Ammon's horn (tissue), 1 donor: ENCODE measurements around the gene ASTN1.

Experiments
- DNase-seq: peaks from one replicate; pipeline ENCODE4 v3.0.0-alpha.2; 2016; ENCODE audit warnings: low spot score

The ASTN1 gene

DNA sequence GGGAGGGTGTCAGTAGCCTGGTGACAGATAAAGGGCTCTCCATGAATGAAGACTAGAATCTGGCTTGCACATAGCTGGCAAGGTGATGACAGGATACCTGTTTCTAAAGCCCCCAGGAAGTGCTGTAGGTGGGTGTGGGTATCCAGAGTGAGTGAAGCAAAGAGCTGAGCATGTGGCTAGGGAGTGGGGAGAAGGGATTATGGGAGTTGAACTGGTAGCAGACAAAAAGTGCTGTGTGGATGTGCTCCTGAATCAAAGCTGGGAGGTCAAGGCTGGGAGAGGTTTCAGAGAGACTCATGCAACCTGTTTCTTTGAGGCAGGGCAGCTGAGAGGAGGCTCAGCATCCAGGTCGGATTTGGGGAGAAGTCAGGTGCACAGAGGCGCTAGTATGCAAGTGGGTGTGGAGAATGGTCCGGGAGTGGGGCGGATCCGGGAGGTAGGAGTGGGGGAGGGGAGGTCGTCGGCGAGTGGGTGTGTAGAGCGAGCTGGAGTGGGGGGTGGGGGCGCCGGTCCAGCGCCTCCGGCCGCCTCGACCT lies 600 bp downstream of the ASTN1 start:
- peak; percentile 27 for DNase-seq

DNA sequence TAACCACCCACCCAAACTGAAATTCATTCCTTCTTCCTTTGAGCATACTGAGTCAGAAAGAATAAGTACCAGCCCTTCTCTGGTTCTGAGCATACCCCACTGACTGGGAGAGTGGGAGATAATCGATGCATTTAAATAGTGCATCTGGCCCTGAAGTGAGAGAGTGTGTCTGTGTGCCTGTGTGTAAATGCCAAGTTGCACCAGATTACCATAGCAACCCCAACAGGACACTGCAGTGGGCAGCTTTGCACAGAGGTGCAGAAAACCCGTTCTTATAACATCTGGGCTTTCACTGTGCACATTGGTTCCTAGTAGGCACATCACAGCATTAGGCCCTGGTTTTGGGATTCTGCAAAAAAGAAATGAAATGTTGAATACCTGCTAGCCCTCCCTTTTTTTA lies 2.3 kb downstream of the ASTN1 start:
- DNase-seq: no peak

DNA sequence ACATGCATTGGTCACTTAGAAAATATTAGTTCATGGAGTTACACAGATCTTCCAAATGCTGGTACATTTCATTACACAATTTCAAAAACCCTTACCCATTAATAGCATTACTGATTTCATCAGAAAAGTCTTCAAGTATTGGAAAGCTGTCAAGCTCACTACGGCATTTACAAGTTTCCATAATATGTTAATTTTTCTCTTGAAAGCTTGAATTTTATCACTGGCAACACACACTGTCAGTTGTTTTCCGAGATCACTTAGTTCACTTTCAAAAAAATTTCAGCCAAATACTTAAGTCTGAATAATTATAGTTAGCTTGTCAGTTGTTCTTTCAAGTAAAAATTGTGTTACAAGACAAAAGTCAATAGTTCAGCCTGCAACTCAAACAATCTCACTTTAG lies 18.0 kb downstream of the ASTN1 start:
- DNase-seq: no peak

DNA sequence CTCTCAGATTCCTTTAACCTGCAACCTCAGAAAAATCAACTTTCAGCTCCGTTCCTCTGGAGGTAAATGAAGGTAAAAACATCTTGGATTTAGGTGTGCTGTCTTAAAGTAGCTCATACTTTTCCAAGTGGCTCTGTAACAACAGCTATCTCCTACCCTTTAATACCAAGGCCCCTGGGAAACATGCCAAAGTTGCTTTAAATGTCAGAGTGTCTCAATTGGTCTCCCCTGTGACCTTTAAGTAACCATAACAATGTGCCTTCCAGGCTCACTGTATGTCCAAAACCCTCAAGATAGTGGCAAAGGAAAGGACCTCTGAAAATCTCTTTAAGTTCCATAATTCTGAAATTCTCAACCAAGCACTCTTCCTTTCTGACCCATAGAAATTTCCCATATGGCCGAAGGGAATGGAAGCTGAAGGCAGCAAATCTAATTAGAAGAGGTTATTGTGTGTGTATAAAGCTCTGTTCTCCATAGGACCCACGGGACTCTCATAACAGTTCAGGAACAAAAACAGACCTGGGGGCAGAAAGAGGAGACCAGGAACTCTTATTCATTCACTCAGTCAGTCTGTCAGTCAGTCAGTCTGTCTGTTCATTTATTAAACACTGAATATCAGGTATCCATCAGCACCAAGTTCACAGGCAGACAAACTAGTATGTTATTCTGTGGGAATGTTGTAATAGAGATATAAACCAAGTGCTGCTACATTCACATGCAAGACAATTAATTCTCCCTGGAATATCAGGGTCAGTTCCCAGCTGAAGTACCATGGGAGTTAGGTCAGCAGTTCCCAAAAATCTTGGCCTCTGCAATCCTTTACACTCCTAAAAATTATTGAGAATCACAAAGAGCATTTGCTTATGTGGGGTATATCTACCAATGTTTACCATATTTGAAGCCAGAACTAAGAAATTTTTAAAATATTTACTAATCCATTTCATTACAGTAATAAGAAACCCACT lies 19.1 kb downstream of the ASTN1 start:
- no peak for DNase-seq

DNA sequence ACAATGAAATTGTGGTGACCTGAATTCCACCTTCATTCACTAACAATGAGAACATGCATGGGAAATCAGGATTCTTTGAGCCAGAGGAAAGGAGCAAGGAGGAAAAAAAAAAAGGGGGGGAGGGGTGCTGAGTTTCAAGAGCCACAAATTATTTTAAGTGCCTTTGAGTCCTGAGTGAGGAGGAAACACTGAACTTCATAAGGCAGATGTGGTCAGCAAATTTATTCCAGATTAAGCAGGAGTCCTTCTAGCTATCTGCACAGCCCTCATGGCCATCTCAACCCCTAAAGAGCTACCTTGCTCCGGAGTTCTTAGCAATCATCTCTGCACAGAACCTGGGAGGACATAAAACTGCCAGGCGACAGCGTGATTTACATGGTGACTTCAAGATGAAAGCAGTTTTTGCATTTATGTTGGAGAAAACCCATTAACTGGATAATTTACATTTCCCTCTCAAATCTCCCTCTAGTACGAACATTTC lies 21.7 kb downstream of the ASTN1 start:
- no peak for DNase-seq

DNA sequence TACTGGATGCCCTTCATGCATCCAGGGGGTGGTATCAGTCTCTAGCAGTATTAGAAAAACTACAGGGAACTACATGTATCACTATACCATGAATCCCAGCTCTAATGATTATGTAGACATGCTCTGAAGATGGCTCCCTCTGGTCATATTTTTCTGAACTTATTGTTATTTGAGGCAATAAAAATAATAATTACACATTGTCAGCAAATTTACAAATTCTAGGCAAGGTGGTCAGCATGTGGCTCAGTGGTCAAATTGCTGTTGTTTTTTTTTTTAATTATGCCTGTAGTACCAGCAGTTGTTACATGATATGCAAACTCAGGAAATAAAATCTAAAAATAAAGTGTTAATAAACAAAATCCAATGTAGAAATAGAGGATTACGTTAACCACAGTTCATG lies 22.5 kb downstream of the ASTN1 start:
- DNase-seq: no peak

DNA sequence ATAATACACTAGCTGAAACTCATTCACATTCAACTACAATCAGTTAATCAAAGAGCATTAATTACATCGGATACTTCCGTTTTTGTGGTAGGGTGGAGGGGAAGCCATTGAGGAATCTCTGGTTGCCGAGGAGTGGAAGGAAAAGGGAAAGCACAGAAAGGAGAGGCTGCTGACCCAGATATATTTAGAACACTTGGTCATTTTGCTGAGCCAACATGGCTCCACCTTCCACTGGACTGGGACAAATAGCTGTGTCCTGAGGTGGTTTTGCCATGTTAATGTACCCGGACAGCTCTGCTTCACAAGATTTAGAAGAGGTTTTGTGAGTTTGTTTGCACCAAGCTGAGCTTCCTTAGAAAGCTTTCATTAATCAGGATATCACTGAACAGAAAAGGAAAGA lies 26.2 kb downstream of the ASTN1 start:
- no peak for DNase-seq

DNA sequence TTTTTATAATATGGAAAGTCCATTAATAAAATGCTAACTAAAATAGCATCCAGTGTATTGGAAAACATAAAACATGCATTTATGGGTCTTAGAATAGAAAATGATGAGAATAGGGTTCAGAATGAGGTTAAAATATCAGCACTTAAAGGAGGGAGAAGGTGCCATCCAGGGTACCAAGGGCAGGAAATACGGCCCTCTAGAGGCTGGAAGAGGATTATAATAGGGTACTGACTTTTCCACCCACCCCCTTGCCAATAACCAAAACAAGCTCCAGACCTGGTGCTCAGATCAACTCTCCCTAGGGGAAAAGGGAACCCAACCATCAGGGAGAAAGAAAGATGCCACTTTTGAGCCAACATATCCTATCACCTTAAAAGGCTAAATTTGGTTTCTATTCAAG lies 26.7 kb downstream of the ASTN1 start:
- DNase-seq: no peak

DNA sequence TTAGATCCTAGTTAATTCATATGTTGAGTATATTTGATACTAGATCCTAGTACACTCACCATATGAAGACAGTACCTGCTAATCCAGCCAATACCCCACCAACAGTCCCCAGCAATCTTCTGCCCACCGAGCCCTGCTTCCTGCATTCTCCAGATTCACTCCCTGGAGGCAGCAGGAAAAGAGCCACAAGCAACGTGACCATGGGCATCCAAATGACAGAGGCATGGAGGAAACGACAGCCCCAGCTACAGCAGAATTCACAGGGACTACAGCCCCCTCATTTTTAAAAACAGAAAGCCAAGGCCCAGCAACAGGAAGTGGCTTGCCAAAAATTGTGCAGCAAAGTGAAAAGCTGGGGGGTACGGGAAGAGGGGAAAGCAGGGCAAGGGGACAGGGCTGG lies 29.3 kb downstream of the ASTN1 start:
- DNase-seq: no peak

DNA sequence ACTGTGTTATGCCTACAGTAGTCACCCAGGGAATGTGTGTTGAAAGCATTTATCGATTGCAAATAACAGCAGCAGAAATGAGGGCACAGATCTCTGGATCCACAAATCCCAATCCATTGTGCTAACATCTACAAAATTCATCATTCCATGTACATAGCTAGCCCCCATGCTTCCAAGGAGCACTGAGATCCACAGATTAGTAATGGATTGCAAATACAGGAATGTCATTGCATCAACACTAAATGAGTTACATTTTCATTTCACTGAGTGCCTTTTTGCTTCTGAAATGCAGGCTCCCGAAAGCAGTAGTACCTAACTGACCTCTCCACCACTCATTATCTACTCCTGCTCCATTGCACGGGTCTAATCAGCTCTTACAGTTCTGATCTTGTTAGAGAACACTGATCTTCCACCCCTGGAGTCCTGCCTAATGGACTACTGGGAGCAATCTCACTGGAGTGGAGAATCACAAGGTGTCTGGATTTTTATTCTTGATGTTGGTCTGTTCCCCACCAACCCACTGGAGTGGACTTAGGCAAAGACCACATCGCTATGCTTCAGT lies 30.5 kb downstream of the ASTN1 start:
- DNase-seq: no peak

DNA sequence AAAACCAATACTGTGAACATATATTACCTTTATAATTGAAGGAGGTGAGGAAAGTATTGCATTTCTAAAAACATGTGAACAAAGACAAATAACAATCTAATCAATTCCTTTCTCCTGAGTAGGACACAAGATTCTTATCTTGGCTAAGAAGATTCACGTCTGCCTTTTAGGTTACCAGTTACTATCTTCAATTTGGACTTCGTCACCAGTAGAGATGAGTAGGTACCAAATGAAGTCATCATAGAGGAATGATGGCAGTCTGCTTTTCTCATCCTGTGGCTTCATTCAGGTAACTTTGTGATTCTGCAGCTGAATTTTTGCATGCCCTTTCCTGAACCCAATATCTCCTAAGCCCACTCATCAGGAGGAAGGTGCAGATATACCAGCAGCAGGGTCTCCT lies 32.4 kb downstream of the ASTN1 start:
- no peak for DNase-seq

DNA sequence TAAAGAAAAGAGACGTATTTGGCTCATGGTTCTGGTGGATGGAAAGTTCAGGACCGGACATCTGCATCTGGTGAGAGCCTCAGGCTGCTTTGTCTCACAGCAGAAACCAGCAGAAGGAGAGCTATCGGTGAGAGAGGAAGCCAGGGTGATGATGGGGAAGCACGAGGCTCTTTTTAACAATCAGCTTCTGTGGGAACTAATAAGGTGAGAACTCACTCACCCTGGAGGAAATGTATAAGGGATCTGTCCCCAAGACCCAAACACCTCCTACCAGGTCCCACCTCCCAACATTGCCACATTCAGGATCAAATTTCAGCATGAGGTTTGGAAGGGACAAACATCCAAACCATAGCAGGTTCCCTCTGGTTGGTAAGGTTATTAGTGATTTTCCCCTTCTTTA lies 32.8 kb downstream of the ASTN1 start:
- no peak for DNase-seq

DNA sequence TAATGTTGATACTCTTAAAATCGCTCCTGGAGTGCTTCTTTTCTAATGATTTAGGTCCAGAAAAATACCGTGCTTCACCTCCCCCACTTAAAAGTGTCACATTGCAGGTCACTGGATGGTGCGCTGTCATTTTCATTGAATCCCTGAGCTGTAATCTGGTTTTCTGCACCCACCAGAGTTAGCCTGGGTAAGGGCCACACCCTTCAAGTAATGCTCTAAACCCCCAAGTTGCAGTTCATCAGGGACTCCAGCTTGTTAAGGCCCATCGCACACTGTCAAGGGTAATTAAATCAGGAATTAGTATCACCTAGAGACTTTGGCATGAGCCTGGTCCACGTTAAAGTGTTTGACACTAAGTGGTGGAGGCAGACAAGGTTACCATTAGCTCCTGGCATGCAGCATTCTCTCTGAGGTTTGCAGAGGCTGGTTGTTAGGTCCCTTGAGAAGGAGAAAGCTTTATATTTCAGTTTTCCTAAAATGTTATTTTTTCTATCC lies 34.0 kb downstream of the ASTN1 start:
- DNase-seq: no peak

DNA sequence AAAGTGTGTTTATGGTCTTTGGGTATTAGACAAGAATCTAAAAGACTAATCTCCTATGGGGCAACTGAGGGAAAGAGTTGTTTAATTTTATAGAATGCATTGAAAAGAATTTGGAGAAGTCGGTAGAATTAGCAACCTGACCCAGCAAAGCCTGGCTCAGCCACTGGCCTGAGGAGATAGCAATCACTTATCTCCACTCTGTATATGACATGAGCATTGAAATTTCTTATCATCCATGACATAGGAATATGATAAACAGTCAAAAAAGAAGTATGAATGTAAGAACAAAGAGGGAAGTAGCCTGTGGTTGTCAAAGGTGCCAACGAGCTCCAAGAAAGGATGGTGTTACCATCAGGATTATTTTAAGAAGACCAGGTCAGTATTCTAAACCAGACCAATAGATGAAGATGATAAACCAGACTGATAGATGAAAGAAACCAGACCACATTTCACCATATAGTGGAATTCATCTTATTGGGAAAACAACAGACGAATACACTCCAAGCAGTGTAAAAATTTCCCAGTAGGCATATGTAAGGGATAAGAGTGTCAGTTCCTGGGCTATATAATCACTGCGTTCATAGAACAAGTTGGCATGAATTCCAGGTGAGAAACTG lies 35.7 kb downstream of the ASTN1 start:
- DNase-seq: no peak

DNA sequence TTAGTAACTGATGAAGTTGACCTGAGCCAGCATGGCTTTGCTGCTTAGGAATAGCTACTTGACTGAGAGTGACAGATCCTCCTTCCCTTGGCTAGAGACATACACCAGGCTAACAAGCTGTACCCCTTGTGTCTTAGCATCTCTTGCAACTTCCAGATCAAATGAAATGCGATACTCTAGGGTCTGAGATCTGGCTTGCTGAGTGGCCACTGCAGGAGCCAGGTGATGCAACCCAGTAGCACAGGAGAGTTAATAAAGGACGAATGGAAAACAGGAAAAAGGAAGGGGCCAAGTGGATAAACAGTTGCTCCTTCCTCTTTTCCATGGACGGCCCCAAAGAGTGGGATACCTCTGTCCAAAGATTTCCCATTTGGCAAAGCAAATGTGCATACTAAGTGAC lies 38.2 kb downstream of the ASTN1 start:
- DNase-seq: no peak

DNA sequence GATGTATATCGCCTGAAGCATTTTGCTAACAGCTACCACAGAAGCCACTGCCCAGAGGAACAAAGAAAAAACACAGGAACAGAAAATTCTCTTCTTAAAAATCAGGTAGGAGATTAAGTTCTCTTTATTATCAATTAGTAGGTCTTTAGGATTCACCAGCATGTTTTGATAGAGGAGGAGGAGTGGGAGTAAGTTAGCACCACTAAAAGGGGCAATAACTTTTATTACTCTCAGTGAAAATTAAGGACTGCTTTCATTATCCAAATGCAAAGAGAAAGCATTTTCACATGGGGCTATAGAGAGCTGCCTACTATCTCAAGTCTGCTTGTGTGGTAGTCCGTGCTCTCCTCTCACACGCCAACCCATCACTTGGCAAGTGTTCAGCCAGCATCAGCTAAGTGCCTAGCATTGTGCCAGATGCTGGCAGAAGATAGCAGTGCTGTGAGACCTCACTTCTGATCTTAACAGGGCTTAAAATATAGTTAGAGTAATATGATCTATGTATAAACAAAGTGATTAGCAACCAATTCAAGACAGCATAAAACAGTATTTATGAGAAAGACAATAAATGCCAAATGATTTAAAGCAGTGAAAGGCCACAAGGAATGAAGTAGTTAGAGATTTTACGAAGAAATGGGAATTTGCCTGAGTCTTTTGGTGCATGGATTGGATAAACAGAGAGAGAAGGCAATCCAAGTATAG lies 39.8 kb downstream of the ASTN1 start:
- DNase-seq: no peak

DNA sequence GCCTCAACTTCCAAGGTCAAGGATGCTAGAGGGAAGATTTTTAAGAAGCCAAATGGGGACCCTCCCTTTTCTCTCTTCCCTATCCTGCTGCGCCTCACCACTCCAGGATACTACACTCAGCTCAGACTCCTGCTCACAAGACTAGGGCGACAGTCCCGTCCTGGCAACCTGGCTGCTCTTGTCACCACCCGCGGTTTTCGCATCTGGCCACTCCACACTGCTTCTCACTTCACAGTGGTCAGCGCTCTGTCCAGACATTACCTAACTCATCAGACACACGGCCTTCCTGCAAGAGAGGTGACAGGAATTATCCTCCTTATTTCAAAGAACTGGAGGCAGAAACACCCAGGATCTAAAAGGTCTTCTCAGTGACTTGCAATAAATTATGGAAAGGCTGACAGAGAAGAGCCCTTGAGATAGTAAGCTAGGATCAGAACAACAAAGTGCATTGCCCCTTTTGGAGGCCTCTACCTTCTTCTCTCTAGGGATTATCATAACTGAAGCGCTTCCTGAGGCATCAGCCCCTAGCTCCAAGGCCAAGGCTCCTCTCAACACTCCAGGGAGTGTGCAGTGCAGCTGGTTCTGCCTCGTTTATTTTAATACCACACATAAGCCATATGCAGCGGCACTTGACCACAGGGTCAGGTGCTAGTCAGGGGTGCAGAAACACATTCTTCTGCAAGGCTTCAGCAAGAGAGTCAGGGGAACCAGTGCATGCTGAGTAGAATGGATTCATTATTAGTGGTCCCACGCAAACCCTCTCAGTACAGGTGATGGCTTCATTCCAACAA lies 41.9 kb downstream of the ASTN1 start:
- DNase-seq: no peak

DNA sequence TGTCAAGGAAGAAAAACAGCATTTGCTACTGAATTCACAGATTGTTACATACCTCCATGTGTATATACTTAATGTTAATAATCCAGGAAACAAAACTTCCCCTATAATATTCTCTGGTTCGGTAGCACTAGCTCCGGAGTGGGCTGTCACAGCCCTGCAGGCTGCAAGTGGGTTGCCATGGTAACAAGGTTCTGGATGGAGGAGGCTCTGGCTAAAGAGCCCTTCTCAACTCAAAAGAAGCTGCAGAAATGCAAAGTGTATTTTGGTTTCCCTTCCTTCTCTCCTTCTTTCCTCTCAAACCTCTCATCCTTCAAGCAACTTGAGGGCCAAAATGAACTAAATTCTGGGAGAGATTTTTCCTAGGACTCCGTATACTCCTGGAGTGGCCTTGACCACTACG lies 45.2 kb downstream of the ASTN1 start:
- DNase-seq: peak; percentile 57

DNA sequence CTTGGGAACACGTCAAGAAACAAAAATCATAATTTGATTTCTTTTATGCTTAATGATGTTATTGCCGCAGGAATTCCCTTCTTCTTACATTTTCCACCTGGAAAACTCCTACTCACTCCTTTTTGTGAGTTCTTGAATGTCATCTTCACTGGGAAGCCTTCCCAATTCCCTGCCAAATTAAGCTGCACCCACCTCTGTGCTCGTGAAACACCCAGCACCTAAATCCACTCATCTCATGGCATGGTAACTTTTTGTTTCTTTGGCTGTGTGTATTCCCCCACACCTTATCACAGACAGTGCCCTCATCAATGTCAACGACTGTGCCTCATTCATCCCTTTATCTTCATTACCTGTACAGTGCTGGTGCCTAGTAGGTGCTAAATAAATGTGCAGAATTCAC lies 45.6 kb downstream of the ASTN1 start:
- no peak for DNase-seq

DNA sequence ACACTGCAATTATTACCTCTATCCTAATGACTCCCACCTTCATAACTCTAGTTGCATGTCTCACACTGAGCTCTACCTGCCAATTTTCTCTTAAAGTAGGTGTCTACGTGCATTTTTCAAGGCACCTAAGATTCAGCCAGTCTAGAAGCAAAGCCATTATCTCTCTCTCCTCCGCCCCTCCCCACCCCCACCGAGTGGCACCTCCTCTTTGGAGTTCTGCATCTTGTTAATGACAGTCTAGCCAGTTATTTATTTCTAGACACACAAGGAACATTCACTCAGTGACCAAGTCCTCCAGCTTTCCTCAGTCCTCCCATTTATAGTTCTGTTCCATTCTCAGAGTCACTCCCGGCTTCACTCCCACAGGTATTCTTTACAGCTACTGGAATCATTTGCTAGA lies 47.6 kb downstream of the ASTN1 start:
- DNase-seq: no peak
